ENCODE data around the gene HES1. TPM values are rescaled to one million over a fixed set of nuclear protein-coding genes. Genes with fewer than 3 reads are reported as not detected.

The HES1 gene
- total RNA-seq, 4 donors from 2014 or later: 23.1 to 50.9 (median 41.2) TPM

GRCh38 chr3:194138732-194139070 lies 2.8 kb downstream of the HES1 start:
- no peak overlapping the region for H3K4me3 ChIP-seq
- intact Hi-C loops (cut with DNase I; ENCODE audit: low total_unique reads): loop anchor here (5.0 to 10.0 kb wide), 2 partner anchors 174 to 354 kb away; no protein-coding TSS in a partner anchor
- H3K4me1 ChIP-seq: peaks cover 10 to 18% of the 10 kb centered on the region in 2 donors

GRCh38 chr3:194139071-194139813 lies 3.3 kb downstream of the HES1 start:
- H3K27ac ChIP-seq: peak overlapping the region; percentile 95 to 99
- peak; percentile 81 to 86 for DNase-seq
- peak overlapping the region in 1 of 2 donors; percentile 11 for H3K4me3 ChIP-seq
- intact Hi-C loops (cut with DNase I; ENCODE audit: low total_unique reads): loop anchor here (5.0 to 10.0 kb wide), 2 partner anchors 173 to 354 kb away; no protein-coding TSS in a partner anchor
- peaks cover 10 to 18% of the 10 kb centered on the region in 2 donors for H3K4me1 ChIP-seq
- H3K36me3 ChIP-seq: no peaks in the 10 kb centered on the region
- no peak for TF ChIP-seq POLR2A (IDR thresholded peaks at IDR 0.05)
- no peak for TF ChIP-seq CTCF (IDR thresholded peaks at IDR 0.05)
- no peaks in the 10 kb centered on the region for H3K9me3 ChIP-seq
- no peaks in the 10 kb centered on the region for H3K27me3 ChIP-seq

More at GRCh38 chr3:194138732-194139070, 2.8 kb downstream of the HES1 start:
- no peak for TF ChIP-seq POLR2A (IDR thresholded peaks at IDR 0.05)
- TF ChIP-seq CTCF (IDR thresholded peaks at IDR 0.05): no peak
- DNase-seq: no peak
- H3K27me3 ChIP-seq: no peaks in the 10 kb centered on the region
- no peaks in the 10 kb centered on the region for H3K9me3 ChIP-seq
- peak overlapping the region; percentile 95 to 99 for H3K27ac ChIP-seq
- no peaks in the 10 kb centered on the region for H3K36me3 ChIP-seq

- Histone ChIP-seq H3K27ac (peak overlapping the region; percentile 95 to 99), H3K4me3 (no peak overlapping the region), H3K36me3 (no peaks in the 10 kb centered on the region), H3K4me1 (peaks cover 10 to 18% of the 10 kb centered on the region in 2 donors), H3K27me3 (no peaks in the 10 kb centered on the region), H3K9me3 (no peaks in the 10 kb centered on the region)
- intact Hi-C loops (cut with DNase I; ENCODE audit: low total_unique reads): loop anchor here (5.0 to 10.0 kb wide), 3 partner anchors 135 to 355 kb away; no protein-coding TSS in a partner anchor
- DNase-seq: no peak
- TF ChIP-seq POLR2A (IDR thresholded peaks at IDR 0.05) (no peak), CTCF (IDR thresholded peaks at IDR 0.05) (no peak)
These were observed 4.0 kb downstream of the HES1 start for GRCh38 chr3:194139814-194140391.

- Histone ChIP-seq H3K4me1 (peaks cover 10 to 18% of the 10 kb centered on the region in 2 donors), H3K4me3 (peak overlapping the region; percentile 16 to 38), H3K27ac (peak overlapping the region; percentile 95 to 99), H3K36me3 (no peaks in the 10 kb centered on the region), H3K27me3 (no peaks in the 10 kb centered on the region), H3K9me3 (no peaks in the 10 kb centered on the region)
- peak; percentile 60 to 73 for DNase-seq
- TF ChIP-seq CTCF (IDR thresholded peaks at IDR 0.05): no peak
- peak in 1 of 2 donors; percentile 43 for TF ChIP-seq POLR2A (IDR thresholded peaks at IDR 0.05)
- intact Hi-C loops (cut with DNase I; ENCODE audit: low total_unique reads): loop anchor here (10.0 kb wide), 1 partner anchor 136 kb away; no protein-coding TSS in a partner anchor
These were observed 4.8 kb downstream of the HES1 start for GRCh38 chr3:194140520-194141414.

All from uterus (tissue), 4 donors.